ENCODE data around the gene TMPRSS7.
A peak's percentile ranks its signal among the peaks of the same experiment; 100 is the strongest.

Gene TMPRSS7

GRCh38 chr3:112121577-112122547, 87.3 kb downstream of the TMPRSS7 start:
- peak overlapping the region; percentile 85 for H3K4me2 ChIP-seq (ENCODE audit: low read depth, low read length, poor library complexity, severe bottlenecking)
- H3K4me3 ChIP-seq (ENCODE audit: insufficient read depth, low read length, poor library complexity, severe bottlenecking), result peak overlapping the region; percentile 25
- H3K79me2 ChIP-seq (ENCODE audit: insufficient read depth, low read length), result peaks cover 16% of the 10 kb centered on the region; the same call in 1 of the 2 replicates
- TF ChIP-seq EZH2phosphoT487 (conservative IDR thresholded peaks at IDR 0.05; ENCODE audit: low read length), result no peak
- TF ChIP-seq CTCF (IDR thresholded peaks at IDR 0.05; ENCODE audit: insufficient read depth, low read length, poor library complexity, severe bottlenecking), result no peak
- H3K9me3 ChIP-seq (ENCODE audit: insufficient read depth, low read length), result no peaks in the 10 kb centered on the region
- H3F3A ChIP-seq (ENCODE audit: insufficient read depth), result peaks cover 82% of the 10 kb centered on the region
- H2AFZ ChIP-seq (ENCODE audit: low read depth, low read length, severe bottlenecking), result no peak overlapping the region
- peaks cover 26% of the 10 kb centered on the region for H3K36me3 ChIP-seq (ENCODE audit: low read length)
- no peaks in the 10 kb centered on the region for H3K9me2 ChIP-seq (replicated peaks; ENCODE audit: insufficient read depth, low read length)
- H4K20me1 ChIP-seq (ENCODE audit: low read depth, low read length), result no peaks in the 10 kb centered on the region
- peak overlapping the region; percentile 44 for H3K9ac ChIP-seq (ENCODE audit: low read length)
- H3K27ac ChIP-seq (ENCODE audit: low read depth, low read length), result peak overlapping the region; percentile 99
- no peaks in the 10 kb centered on the region for H3K27me3 ChIP-seq (ENCODE audit: low read length)

- Histone ChIP-seq H4K20me1 (ENCODE audit: low read depth, low read length) (no peaks in the 10 kb centered on the region), H3K36me3 (ENCODE audit: low read length) (peaks cover 35% of the 10 kb centered on the region), H3K9me2 (replicated peaks; ENCODE audit: insufficient read depth, low read length) (no peaks in the 10 kb centered on the region), H3K79me2 (ENCODE audit: insufficient read depth, low read length) (peaks cover 26% of the 10 kb centered on the region), H3K27me3 (ENCODE audit: low read length) (no peaks in the 10 kb centered on the region), H3K27ac (ENCODE audit: low read depth, low read length) (peak overlapping the region; percentile 99), H3F3A (ENCODE audit: insufficient read depth) (peaks cover 82% of the 10 kb centered on the region), H3K9me3 (ENCODE audit: insufficient read depth, low read length) (no peaks in the 10 kb centered on the region), H2AFZ (ENCODE audit: low read depth, low read length, severe bottlenecking) (no peak overlapping the region), H3K9ac (ENCODE audit: low read length) (peak overlapping the region; percentile 17; the same call in 1 of the 2 replicates), H3K4me3 (ENCODE audit: insufficient read depth, low read length, poor library complexity, severe bottlenecking) (no peak overlapping the region), H3K4me2 (ENCODE audit: low read depth, low read length, poor library complexity, severe bottlenecking) (peak overlapping the region; percentile 85)
- no peak for TF ChIP-seq EZH2phosphoT487 (conservative IDR thresholded peaks at IDR 0.05; ENCODE audit: low read length)
- no peak for TF ChIP-seq CTCF (IDR thresholded peaks at IDR 0.05; ENCODE audit: insufficient read depth, low read length, poor library complexity, severe bottlenecking)
Measured at GRCh38 chr3:112122870-112123269, 88.3 kb downstream of the TMPRSS7 start.

- H4K20me1 ChIP-seq (ENCODE audit: low read depth, low read length), result no peaks in the 10 kb centered on the region
- H3F3A ChIP-seq (ENCODE audit: insufficient read depth), result peaks cover 82% of the 10 kb centered on the region
- peaks cover 33% of the 10 kb centered on the region for H3K79me2 ChIP-seq (ENCODE audit: insufficient read depth, low read length)
- H3K9me2 ChIP-seq (replicated peaks; ENCODE audit: insufficient read depth, low read length), result no peaks in the 10 kb centered on the region
- no peak overlapping the region for H2AFZ ChIP-seq (ENCODE audit: low read depth, low read length, severe bottlenecking)
- no peak overlapping the region; the same call in 1 of the 2 replicates for H3K9ac ChIP-seq (ENCODE audit: low read length)
- TF ChIP-seq EZH2phosphoT487 (conservative IDR thresholded peaks at IDR 0.05; ENCODE audit: low read length) (no peak), CTCF (IDR thresholded peaks at IDR 0.05; ENCODE audit: insufficient read depth, low read length, poor library complexity, severe bottlenecking) (no peak)
- no peaks in the 10 kb centered on the region for H3K27me3 ChIP-seq (ENCODE audit: low read length)
- peak overlapping the region; percentile 99 for H3K27ac ChIP-seq (ENCODE audit: low read depth, low read length)
- peaks cover 42% of the 10 kb centered on the region for H3K36me3 ChIP-seq (ENCODE audit: low read length)
- H3K4me2 ChIP-seq (ENCODE audit: low read depth, low read length, poor library complexity, severe bottlenecking), result peak overlapping the region; percentile 85
- H3K9me3 ChIP-seq (ENCODE audit: insufficient read depth, low read length), result no peaks in the 10 kb centered on the region
- no peak overlapping the region for H3K4me3 ChIP-seq (ENCODE audit: insufficient read depth, low read length, poor library complexity, severe bottlenecking)
Measured at GRCh38 chr3:112123548-112123947, 89.0 kb downstream of the TMPRSS7 start.

Measured in SU-DHL-6 (cell line).